Activated naive CD4-positive, alpha-beta T cell treated with anti-CD3 and anti-CD28 coated beads, Interleukin-2, amount 10 ng/mL, durations not matched to agents 7 days and 5 days (primary cell): Measurements from ENCODE around the gene RND3.

ENCODE experiments used
- CTCF ChIA-PET: fragments of 350-600 bp; sonication (Branson Sonifier 250); formaldehyde crosslinking; loops from one replicate; lab custom pipeline; 2021; ENCODE audit warnings: antibody characterized with exemption; lab: Charles Lee
- DNase-seq: peaks from one replicate; pipeline ENCODE4 v3.0.0-alpha.2; 2020
- H3K27ac Mint-ChIP-seq: one replicate; pipeline ENCODE4 v1.8.0; 2021; ENCODE audit warnings: mild to moderate bottlenecking, moderate library complexity, mixed read lengths
- H3K27me3 Mint-ChIP-seq: one replicate; pipeline ENCODE4 v1.8.0; 2021; ENCODE audit warnings: mild to moderate bottlenecking, mixed read lengths
- H3K36me3 Mint-ChIP-seq: one replicate; pipeline ENCODE4 v1.8.0; 2021; ENCODE audit warnings: mixed read lengths
- H3K4me1 Mint-ChIP-seq: one replicate; pipeline ENCODE4 v1.8.0; 2021; ENCODE audit warnings: mixed read lengths
- H3K4me3 Mint-ChIP-seq: one replicate; pipeline ENCODE4 v1.8.0; 2021; ENCODE audit warnings: mild to moderate bottlenecking, moderate library complexity, mixed read lengths
- H3K9me3 Mint-ChIP-seq: one replicate; pipeline ENCODE4 v1.8.0; 2021; ENCODE audit warnings: mixed read lengths

RND3 gene, protein sequence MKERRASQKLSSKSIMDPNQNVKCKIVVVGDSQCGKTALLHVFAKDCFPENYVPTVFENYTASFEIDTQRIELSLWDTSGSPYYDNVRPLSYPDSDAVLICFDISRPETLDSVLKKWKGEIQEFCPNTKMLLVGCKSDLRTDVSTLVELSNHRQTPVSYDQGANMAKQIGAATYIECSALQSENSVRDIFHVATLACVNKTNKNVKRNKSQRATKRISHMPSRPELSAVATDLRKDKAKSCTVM

DNA sequence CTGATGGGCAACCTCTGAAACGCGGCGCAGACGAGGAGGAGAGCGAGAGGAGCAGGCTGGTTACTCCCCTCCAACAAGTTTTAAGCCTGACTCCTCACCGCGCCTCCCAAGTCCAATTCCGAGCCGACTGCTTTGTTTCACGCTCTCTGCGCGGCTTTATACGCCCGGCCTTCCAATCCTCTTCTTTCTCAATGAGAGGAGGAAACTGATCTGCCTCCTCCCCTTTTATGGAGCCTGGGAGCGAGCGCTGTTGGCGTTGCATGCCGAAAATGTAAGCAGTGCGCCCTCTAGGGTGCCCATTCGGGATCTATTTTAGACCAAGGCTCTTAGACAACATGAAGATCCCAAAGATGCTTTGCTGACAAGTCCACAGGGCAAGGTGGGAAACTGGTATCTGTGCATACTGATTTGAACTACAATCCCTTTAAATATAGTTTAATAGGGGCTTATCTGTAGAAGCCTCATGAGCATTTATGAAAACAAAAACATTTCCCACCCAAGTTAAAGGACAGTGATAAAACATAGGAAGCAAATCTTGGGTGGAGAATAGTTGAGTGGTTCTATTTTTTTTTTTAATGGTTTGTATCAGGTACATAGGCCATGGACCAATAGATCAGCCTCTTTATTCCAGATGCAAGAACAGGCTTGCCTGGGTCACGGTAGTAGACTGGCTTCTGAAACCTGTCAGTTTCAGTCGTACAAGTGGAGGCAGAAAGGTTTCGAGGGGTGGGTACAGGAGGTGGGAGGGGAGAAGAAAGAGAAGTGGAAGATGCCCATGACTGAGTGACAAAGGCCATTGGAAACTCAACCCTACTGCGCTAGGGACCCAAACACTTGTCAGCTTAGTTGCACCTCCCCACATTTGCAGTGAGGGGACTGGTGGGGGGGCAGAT is at the start of gene RND3:
Gene RND3, minus strand, starts transcription at position 131 of the 893 bp plus-strand sequence. CDS start 250 bp downstream, outside the sequence.
- H3K4me1 Mint-ChIP-seq, result peaks cover 9% of the 10 kb centered on the region
- H3K4me3 Mint-ChIP-seq, result no peak within 1 kb of the TSS
- peak; percentile 63 for DNase-seq
- H3K27ac Mint-ChIP-seq, result no peak within 1 kb of the TSS
- peaks cover 1% of the 10 kb centered on the region for H3K36me3 Mint-ChIP-seq
- no peaks in the 10 kb centered on the region for H3K9me3 Mint-ChIP-seq
- H3K27me3 Mint-ChIP-seq, result peaks cover 42% of the 10 kb centered on the region
- CTCF ChIA-PET, result interaction anchor here (0.7 kb wide), 1 partner anchor 890 kb away, joined by 3 read pairs; no protein-coding TSS in a partner anchor

DNA sequence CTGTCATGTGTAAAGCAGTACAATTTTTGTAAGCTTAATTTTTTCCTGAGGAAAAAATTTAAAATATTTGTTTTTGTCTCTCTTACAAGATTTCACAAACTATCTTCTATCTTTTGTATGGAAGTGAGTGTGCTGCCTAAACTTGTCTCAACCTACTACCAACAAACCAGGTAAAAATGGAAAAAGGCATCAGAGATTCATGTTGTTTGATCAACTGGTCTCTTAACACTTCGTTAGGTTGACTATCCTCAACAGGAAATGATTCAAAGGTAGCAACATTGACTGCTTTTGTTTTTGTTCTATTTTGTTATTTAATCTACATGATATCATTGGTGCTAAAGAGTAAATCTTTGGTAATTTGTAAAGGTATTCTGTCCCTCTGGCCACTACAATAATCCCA is 47.7 kb upstream of the RND3 start:
- Mint-ChIP-seq H3K4me1 (no peaks in the 10 kb centered on the region), H3K27me3 (no peaks in the 10 kb centered on the region), H3K36me3 (no peaks in the 10 kb centered on the region), H3K4me3 (no peak overlapping the region), H3K9me3 (peaks cover 8% of the 10 kb centered on the region), H3K27ac (no peak overlapping the region)
- CTCF ChIA-PET, result no interaction called here
- DNase-seq, result no peak

DNA sequence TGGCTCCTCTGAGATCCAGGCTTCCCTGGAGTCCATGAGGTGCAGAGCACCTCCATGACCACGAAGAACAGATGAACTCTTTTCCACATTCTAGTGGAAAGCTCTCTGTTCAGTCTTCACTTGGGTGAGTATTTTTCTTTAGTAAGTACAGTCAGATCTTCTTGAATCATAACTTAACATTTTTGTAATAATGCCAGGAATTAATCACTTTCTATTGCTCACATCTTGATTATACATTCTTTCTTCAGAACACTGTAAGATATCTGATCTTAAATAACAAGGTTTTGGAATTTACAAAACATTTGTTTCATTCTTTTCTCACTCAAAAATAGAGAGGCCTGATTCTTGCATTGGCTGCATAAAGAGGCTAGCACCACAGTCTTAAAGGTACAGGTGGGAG is 45.4 kb upstream of the RND3 start:
- Mint-ChIP-seq H3K4me1 (no peaks in the 10 kb centered on the region), H3K27me3 (no peaks in the 10 kb centered on the region), H3K36me3 (no peaks in the 10 kb centered on the region), H3K27ac (no peak overlapping the region), H3K4me3 (no peak overlapping the region), H3K9me3 (peaks cover 2% of the 10 kb centered on the region)
- no peak for DNase-seq
- CTCF ChIA-PET, result no interaction called here

DNA sequence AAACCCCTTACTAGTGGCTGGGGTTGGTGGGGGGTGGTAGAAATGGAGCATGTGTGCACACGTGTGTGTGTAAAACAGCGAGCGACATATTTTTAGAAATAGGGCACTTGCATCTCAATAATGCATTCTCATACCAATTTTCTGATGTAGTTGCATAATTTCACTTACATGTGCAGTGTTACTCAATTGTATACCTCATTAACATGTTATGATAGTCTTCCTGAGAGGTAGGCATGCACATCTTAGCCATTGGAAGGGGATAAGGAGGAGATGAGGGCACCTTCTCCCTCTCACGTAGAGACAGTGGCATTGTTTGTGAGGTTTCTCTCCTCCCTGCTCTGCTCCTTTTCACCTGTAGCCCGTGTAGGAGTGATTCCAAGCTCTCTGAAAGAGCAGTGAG is 44.6 kb upstream of the RND3 start:
- peaks cover 2% of the 10 kb centered on the region for H3K9me3 Mint-ChIP-seq
- no peak for DNase-seq
- no peaks in the 10 kb centered on the region for H3K4me1 Mint-ChIP-seq
- H3K27ac Mint-ChIP-seq, result no peak overlapping the region
- H3K4me3 Mint-ChIP-seq, result no peak overlapping the region
- no peaks in the 10 kb centered on the region for H3K27me3 Mint-ChIP-seq
- no peaks in the 10 kb centered on the region for H3K36me3 Mint-ChIP-seq
- CTCF ChIA-PET, result no interaction called here

DNA sequence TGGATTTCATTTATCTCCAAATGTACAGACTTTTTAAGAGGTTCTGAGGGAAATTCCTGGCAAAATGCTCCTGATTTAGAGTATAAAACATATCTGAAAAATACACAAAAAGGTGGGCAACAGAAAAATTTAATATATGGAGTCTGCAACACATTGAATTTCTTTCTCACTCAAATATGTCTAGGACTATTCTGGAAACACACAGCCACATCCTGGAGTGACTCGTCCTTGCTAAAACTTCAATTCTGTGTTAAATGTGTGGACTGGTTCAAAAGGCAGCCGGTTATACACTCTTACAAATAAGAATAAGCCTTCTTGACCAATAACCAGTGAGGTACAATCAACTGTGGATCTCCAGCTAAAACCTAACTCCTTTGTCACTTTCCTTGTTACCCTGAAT is 44.1 kb upstream of the RND3 start:
- H3K4me1 Mint-ChIP-seq, result no peaks in the 10 kb centered on the region
- H3K27ac Mint-ChIP-seq, result no peak overlapping the region
- no peak for DNase-seq
- H3K9me3 Mint-ChIP-seq, result peaks cover 2% of the 10 kb centered on the region
- CTCF ChIA-PET, result no interaction called here
- no peak overlapping the region for H3K4me3 Mint-ChIP-seq
- no peaks in the 10 kb centered on the region for H3K36me3 Mint-ChIP-seq
- no peaks in the 10 kb centered on the region for H3K27me3 Mint-ChIP-seq

DNA sequence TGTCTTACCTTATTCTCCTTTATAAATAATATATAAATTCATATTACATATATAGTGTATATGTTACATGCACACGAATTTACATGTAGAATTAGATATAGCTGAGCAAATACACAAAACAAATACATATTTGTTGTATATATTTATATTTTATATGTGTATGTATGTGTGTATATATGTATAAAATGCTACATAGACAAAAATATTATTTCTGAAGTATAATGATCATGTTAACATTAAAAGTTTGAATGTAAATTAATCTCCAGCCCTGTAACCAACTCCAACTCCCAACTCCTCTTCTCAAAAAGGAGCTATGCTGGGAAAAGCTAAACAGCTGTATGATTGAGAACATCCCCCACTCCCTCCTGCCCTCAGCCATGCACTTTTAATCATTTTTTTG is 42.7 kb upstream of the RND3 start:
- Mint-ChIP-seq H3K4me1 (no peaks in the 10 kb centered on the region), H3K27me3 (no peaks in the 10 kb centered on the region), H3K9me3 (no peaks in the 10 kb centered on the region), H3K27ac (no peak overlapping the region), H3K36me3 (no peaks in the 10 kb centered on the region), H3K4me3 (no peak overlapping the region)
- CTCF ChIA-PET, result no interaction called here
- no peak for DNase-seq

DNA sequence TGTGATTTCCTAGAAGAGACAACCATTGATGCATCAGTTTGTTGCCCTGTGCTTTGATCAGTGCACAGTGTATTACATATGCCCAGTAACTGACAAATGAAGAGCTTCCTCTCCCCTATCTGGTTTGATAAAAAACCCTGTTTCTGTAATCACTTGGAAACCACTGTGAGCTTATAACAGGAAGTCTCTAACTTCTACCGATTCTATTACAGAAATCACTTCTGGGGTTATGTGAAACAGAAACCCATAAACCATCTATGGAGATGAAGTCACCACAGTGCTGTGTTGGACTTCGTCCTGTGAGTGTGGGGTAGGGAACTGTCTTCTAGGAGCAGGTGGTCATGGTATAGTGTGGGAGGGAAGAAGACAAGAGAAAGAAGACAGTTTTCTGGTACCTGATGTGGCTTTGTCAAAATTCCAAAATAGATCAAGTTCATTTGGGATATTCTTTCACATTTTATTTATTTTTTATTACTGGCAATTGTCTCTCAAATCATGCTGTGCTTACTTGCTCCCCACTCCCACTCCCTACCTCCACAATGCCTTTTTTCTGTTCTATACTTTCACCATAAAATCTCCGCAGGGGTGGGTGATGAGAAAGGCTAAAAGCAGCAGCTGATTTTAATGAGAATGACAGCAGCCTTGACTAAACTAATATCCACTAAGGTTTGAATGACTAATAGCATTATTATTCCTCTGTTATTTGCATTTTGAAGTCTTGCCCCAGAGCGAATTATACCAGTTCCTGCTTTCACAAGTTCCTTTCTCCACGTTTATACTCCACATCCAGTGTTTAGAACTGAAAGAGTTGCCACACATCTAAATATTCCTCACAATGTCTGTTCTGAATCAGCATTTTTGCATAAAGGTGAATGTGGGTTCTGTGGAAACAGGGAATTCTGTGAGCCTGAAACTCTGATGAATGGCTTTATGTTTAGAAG is 41.7 kb upstream of the RND3 start:
- Mint-ChIP-seq H3K27ac (no peak overlapping the region), H3K27me3 (no peaks in the 10 kb centered on the region), H3K4me1 (no peaks in the 10 kb centered on the region), H3K36me3 (no peaks in the 10 kb centered on the region), H3K9me3 (no peaks in the 10 kb centered on the region), H3K4me3 (no peak overlapping the region)
- CTCF ChIA-PET, result no interaction called here
- no peak for DNase-seq

DNA sequence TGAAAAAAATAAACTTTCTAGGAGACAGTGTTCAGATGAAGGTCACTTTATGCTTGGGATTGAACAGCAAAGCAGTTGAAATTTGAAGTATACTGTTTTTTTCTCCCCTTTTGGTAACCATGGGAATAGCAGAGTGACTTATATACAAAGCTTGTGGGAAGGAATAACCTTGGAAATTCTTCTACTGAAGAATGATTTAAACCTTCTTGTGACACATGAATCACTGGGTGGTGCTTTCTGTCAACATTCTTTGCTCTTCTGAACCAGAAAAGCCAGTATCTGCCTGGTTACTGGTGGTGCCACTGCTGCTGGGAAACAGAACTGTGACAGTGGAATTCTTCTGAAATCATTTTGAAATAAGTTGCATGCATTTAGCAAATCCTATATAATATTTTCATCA is 39.4 kb upstream of the RND3 start:
- H3K4me3 Mint-ChIP-seq, result no peak overlapping the region
- H3K27ac Mint-ChIP-seq, result no peak overlapping the region
- DNase-seq, result no peak
- peaks cover 5% of the 10 kb centered on the region for H3K9me3 Mint-ChIP-seq
- H3K4me1 Mint-ChIP-seq, result no peaks in the 10 kb centered on the region
- no peaks in the 10 kb centered on the region for H3K36me3 Mint-ChIP-seq
- CTCF ChIA-PET, result no interaction called here
- H3K27me3 Mint-ChIP-seq, result no peaks in the 10 kb centered on the region

DNA sequence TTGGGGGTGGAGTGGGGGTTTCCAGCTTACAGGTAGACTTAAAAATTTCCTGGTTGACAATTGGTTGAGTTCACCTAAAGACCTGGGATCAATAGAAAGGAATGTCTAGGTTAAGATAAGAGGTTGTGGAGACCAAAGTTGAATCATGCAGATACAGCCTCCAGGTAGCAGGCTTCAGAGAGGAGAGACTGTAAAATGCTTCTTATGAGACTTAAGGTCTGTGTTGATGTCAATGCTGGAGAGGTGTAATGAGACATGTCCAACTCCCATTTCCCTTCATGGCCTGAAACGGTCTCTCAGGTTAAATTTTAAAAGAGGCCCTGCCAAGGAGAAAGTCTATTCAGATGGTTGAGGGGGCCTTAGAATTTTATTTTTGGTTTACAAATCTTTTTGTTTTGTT is 38.5 kb upstream of the RND3 start:
- CTCF ChIA-PET, result no interaction called here

DNA sequence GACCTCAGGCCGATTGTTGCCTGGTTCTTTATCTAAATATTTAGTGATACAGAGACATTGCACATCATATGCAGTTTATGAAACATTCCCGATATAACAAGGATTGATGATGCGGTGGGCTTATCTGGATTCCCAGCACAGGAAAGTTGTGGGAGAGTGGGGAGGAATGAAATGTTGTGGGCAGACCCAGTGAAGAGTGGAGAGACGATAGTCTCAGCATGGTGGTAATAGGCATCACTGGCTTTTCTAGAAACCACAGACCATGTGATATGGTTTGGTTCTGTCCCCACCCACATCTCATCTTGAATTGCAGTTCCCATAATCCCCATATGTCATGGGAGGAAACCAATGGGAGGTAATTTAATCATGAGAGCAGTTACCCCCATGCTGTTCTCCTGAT is 34.8 kb upstream of the RND3 start:
- no peak overlapping the region for H3K4me3 Mint-ChIP-seq
- CTCF ChIA-PET, result no interaction called here

More for the DNA sequence above, 38.5 kb upstream of the RND3 start:
- H3K27ac Mint-ChIP-seq, result no peak overlapping the region
- no peaks in the 10 kb centered on the region for H3K27me3 Mint-ChIP-seq
- H3K9me3 Mint-ChIP-seq, result peaks cover 5% of the 10 kb centered on the region
- DNase-seq, result no peak
- no peaks in the 10 kb centered on the region for H3K4me1 Mint-ChIP-seq
- no peak overlapping the region for H3K4me3 Mint-ChIP-seq
- no peaks in the 10 kb centered on the region for H3K36me3 Mint-ChIP-seq

DNA sequence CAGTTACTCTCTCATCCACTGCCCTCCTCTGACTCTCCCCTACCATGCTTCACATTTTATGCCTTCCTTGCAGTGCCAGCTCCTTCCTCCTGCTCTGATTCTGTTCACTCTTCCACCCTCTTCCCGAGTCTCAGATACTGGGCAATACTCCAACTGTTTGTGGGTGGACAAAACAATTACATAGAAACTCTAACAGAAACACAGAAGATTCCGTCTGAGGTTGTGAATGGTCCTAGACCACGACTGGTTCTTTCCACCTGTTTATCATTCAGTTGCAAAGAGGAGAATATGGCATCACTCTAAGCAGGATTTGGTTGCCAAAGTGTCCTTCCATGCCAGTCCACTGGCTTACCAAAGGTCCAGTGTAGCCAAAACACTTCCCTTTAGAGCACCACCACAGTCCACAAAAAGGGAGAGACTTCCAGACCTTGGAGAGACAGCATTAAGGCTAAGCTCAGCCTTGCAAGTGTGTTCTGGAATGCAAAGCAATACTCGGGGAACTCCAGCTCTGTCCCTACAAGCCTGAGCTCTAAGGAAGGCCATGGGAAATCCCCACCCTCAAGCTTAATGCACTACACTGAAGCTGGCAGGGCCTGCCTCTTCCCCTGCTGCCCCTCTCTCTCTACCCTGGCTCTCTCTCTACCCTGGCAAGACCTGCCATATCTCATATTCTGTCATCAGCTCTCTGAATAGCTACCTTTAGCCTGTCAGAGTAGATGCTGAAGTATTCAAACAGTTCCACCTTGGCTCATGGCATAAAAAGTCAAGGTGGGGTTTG is 33.6 kb upstream of the RND3 start:
- Mint-ChIP-seq H3K4me3 (no peak overlapping the region), H3K9me3 (peaks cover 5% of the 10 kb centered on the region), H3K27ac (no peak overlapping the region), H3K36me3 (no peaks in the 10 kb centered on the region), H3K4me1 (no peaks in the 10 kb centered on the region), H3K27me3 (no peaks in the 10 kb centered on the region)
- DNase-seq, result no peak
- CTCF ChIA-PET, result no interaction called here

More for the DNA sequence above, 34.8 kb upstream of the RND3 start:
- no peaks in the 10 kb centered on the region for H3K36me3 Mint-ChIP-seq
- no peaks in the 10 kb centered on the region for H3K4me1 Mint-ChIP-seq
- DNase-seq, result no peak
- H3K9me3 Mint-ChIP-seq, result peaks cover 5% of the 10 kb centered on the region
- H3K27ac Mint-ChIP-seq, result no peak overlapping the region
- H3K27me3 Mint-ChIP-seq, result no peaks in the 10 kb centered on the region

DNA sequence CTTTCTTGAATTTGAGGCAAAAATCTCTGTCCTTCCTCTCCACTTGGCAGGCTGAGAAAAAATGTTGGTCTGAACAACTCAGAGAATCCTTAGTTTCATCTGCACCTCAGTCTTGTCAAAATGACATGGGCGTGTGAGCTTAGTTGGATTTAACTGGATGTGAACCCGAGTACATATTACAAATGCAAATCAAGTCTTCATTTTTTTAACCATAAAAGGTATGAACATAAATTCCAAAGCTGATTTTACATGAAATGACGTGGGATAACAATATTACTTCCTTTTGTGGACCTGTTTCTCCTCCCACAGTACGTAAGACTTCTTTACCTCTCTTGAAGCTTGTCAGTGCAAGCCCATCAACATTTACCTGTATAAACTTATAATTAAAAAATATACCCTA is 32.6 kb upstream of the RND3 start:
- no peak overlapping the region for H3K4me3 Mint-ChIP-seq
- no peaks in the 10 kb centered on the region for H3K36me3 Mint-ChIP-seq
- H3K4me1 Mint-ChIP-seq, result no peaks in the 10 kb centered on the region
- no peaks in the 10 kb centered on the region for H3K27me3 Mint-ChIP-seq
- H3K27ac Mint-ChIP-seq, result no peak overlapping the region
- DNase-seq, result no peak
- CTCF ChIA-PET, result interaction anchor here (0.6 kb wide), 1 partner anchor 718 kb away, joined by 3 read pairs; no protein-coding TSS in a partner anchor
- H3K9me3 Mint-ChIP-seq, result peaks cover 5% of the 10 kb centered on the region

DNA sequence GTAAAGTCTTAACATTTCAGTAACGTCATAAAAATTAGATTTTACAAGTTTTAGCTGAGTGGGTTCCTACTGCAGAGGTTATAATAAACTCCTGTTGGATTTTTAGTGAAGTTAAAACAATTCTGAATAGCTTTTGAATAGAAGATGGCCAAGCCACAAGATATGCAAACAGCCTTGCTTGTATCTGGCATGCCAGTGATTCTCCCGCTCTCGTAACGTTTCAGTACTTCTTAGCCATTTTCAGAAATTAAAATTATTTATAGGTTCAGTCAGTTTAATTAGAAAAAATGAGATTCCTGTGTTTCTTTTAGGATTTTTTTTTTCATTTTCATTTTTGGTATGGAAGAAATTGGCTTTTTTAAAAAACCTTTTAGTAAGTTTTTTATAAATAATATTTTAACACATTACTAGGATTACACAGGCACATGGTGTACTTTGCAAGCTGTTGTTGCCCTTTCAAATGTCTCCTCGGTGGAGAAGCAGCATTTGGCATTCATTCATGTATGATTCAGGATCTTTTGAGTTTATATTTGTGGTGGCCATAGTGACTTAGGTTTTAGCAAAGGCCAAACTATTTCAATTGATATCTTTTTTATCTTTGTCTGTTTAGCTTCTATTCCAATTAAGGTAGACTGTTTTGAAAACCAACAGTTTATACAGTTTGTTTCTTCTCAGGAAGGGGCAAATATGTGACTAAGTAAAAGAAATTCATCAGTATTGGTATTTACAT is 30.6 kb upstream of the RND3 start:
- no peak for DNase-seq

More for the DNA sequence above, 30.6 kb upstream of the RND3 start:
- CTCF ChIA-PET, result no interaction called here
- Mint-ChIP-seq H3K4me1 (no peaks in the 10 kb centered on the region), H3K27me3 (no peaks in the 10 kb centered on the region), H3K9me3 (peaks cover 4% of the 10 kb centered on the region), H3K4me3 (no peak overlapping the region), H3K27ac (no peak overlapping the region), H3K36me3 (no peaks in the 10 kb centered on the region)
